SK-N-SH treated with all-trans-retinoic acid at 6 μM for 48 hours (cell line): ENCODE results near the gene ABI3BP.

Source experiments
- ATAC-seq: fragments of 200-7000 bp; cut with Tn5 transposase; 3 replicates; pipeline ENCODE4 v1.9.1; 2020; ENCODE audit warnings: mild to moderate bottlenecking, moderate library complexity
- ARNTL ChIP-seq: fragments of 450-650 bp; formaldehyde crosslinking; IDR thresholded peaks from 2 replicates; pipeline ENCODE4 v1.5.0; 2020; ENCODE audit warnings: low read depth, mild to moderate bottlenecking, moderate library complexity, borderline replicate concordance
- BACH2 ChIP-seq: fragments of 250-450 bp; sonication (Bioruptor Pico); IDR thresholded peaks from 2 replicates; pipeline ENCODE4 v1.9.0; 2021; ENCODE audit warnings: mild to moderate bottlenecking, borderline replicate concordance
- CREB5 ChIP-seq: fragments of 250-450 bp; sonication (Bioruptor Pico); IDR thresholded peaks from 2 replicates; pipeline ENCODE4 v1.5.1; 2020; ENCODE audit warnings: low read depth, mild to moderate bottlenecking, moderate library complexity
- CSDC2 ChIP-seq: fragments of 250-450 bp; sonication (Bioruptor Pico); IDR thresholded peaks from 2 replicates; pipeline ENCODE4 v1.5.0; 2020; ENCODE audit warnings: mild to moderate bottlenecking, moderate library complexity
- CSRNP3 ChIP-seq: fragments of 250-450 bp; sonication (Bioruptor Pico); IDR thresholded peaks from 2 replicates; pipeline ENCODE4 v1.5.1; 2021; ENCODE audit warnings: mild to moderate bottlenecking, moderate library complexity
- ESRRG ChIP-seq: fragments of 250-450 bp; sonication (Bioruptor Pico); IDR thresholded peaks from 2 replicates; pipeline ENCODE4 v1.6.1; 2021; ENCODE audit warnings: mild to moderate bottlenecking
- GLIS3 ChIP-seq: fragments of 250-450 bp; sonication (Bioruptor Pico); IDR thresholded peaks from 2 replicates; pipeline ENCODE4 v1.5.0; 2020; ENCODE audit warnings: mild to moderate bottlenecking, moderate library complexity
- ISL1 ChIP-seq: fragments of 250-450 bp; sonication (Bioruptor Pico); IDR thresholded peaks from 2 replicates; pipeline ENCODE4 v2.1.2; 2022; ENCODE audit warnings: mild to moderate bottlenecking, moderate library complexity
- OSR1 ChIP-seq: fragments of 250-450 bp; sonication (Bioruptor Pico); IDR thresholded peaks from 2 replicates; pipeline ENCODE4 v1.8.0; 2022; ENCODE audit warnings: moderate library complexity, mild to moderate bottlenecking, inconsistent platforms
- PATZ1 ChIP-seq: fragments of 250-450 bp; sonication (Bioruptor Pico); IDR thresholded peaks from 2 replicates; pipeline ENCODE4 v1.8.0; 2020; ENCODE audit warnings: mild to moderate bottlenecking, moderate library complexity, borderline replicate concordance
- POU6F1 ChIP-seq: fragments of 250-450 bp; sonication (Bioruptor Pico); IDR thresholded peaks from 2 replicates; pipeline ENCODE4 v1.8.0; 2021; ENCODE audit warnings: low read depth, mild to moderate bottlenecking, moderate library complexity, borderline replicate concordance
- PPARA ChIP-seq: fragments of 250-450 bp; sonication (Bioruptor Pico); IDR thresholded peaks from 2 replicates; pipeline ENCODE4 v1.5.0; 2020; ENCODE audit warnings: mild to moderate bottlenecking, borderline replicate concordance
- RARB ChIP-seq: fragments of 250-450 bp; sonication (Bioruptor Pico); IDR thresholded peaks from 2 replicates; pipeline ENCODE4 v1.8.0; 2021; ENCODE audit warnings: mild to moderate bottlenecking, moderate library complexity
- TCF4 ChIP-seq: fragments of 250-450 bp; sonication (Bioruptor Pico); IDR thresholded peaks from 2 replicates; pipeline ENCODE4 v1.8.0; 2021; ENCODE audit warnings: mild to moderate bottlenecking, moderate library complexity, borderline replicate concordance
- TOX ChIP-seq: fragments of 250-450 bp; sonication (Bioruptor Pico); IDR thresholded peaks from 2 replicates; pipeline ENCODE4 v1.8.0; 2021; ENCODE audit warnings: mild to moderate bottlenecking, moderate library complexity, borderline replicate concordance
- ZC3H10 ChIP-seq: fragments of 250-450 bp; sonication (Bioruptor Pico); IDR thresholded peaks from 2 replicates; pipeline ENCODE4 v1.5.1; 2021; ENCODE audit warnings: mild to moderate bottlenecking, moderate library complexity
- ZFP3 ChIP-seq: fragments of 250-450 bp; sonication (Bioruptor Pico); IDR thresholded peaks from 2 replicates; pipeline ENCODE4 v1.5.0; 2020; ENCODE audit warnings: mild to moderate bottlenecking, moderate library complexity
- ZFP30 ChIP-seq: fragments of 450-650 bp; formaldehyde crosslinking; IDR thresholded peaks from 2 replicates; pipeline ENCODE4 v1.5.0; 2022; ENCODE audit warnings: mild to moderate bottlenecking, moderate library complexity
- ZNF565 ChIP-seq: fragments of 450-650 bp; formaldehyde crosslinking; conservative IDR thresholded peaks from 2 replicates; pipeline ENCODE4 v1.5.0; 2020; ENCODE audit warnings: low read depth, mild to moderate bottlenecking, moderate library complexity
- ZNF70 ChIP-seq: fragments of 450-650 bp; formaldehyde crosslinking; IDR thresholded peaks from 2 replicates; pipeline ENCODE4 v1.5.0; 2020; ENCODE audit warnings: mild to moderate bottlenecking, moderate library complexity
- ZNF8 ChIP-seq: fragments of 450-650 bp; formaldehyde crosslinking; IDR thresholded peaks from 2 replicates; pipeline ENCODE4 v1.5.0; 2020; ENCODE audit warnings: mild to moderate bottlenecking, moderate library complexity

ABI3BP gene

GRCh38 chr3:100902572-100902971 is 90.6 kb downstream of the ABI3BP start:
- no peak for TF ChIP-seq ESRRG (CRISPR knock-in tag)
- TF ChIP-seq RARB = no peak
- no peak for TF ChIP-seq OSR1 (CRISPR knock-in tag)

GRCh38 chr3:100900671-100901335 is 92.4 kb downstream of the ABI3BP start:
- no peak for TF ChIP-seq BACH2 (CRISPR knock-in tag)
- TF ChIP-seq TOX (CRISPR knock-in tag) = no peak
- no peak for TF ChIP-seq ISL1
- TF ChIP-seq ARNTL (CRISPR knock-in tag) = no peak
- TF ChIP-seq CSDC2 = no peak
- no peak for TF ChIP-seq OSR1 (CRISPR knock-in tag)
- TF ChIP-seq ZFP30 (CRISPR knock-in tag) = no peak
- no peak for TF ChIP-seq RARB
- no peak for TF ChIP-seq GLIS3 (CRISPR knock-in tag)
- no peak for TF ChIP-seq TCF4 (CRISPR knock-in tag)
- TF ChIP-seq CSRNP3 (CRISPR knock-in tag) = no peak
- TF ChIP-seq PPARA (CRISPR knock-in tag) = no peak
- no peak for TF ChIP-seq ZFP3 (CRISPR knock-in tag)
- TF ChIP-seq ESRRG (CRISPR knock-in tag) = no peak
- no peak for TF ChIP-seq ZNF70 (CRISPR knock-in tag)
- no peak for TF ChIP-seq POU6F1 (CRISPR knock-in tag)
- TF ChIP-seq CREB5 (CRISPR knock-in tag) = no peak
- no peak for TF ChIP-seq ZNF565 (CRISPR knock-in tag)
- no peak for TF ChIP-seq ZNF8 (CRISPR knock-in tag)
- no peak for TF ChIP-seq PATZ1
- no peak for ATAC-seq

More at GRCh38 chr3:100902572-100902971, 90.6 kb downstream of the ABI3BP start:
- peak; percentile 79; the same call in 2 of the 3 replicates for ATAC-seq

- no peak for TF ChIP-seq POU6F1 (CRISPR knock-in tag)
- TF ChIP-seq OSR1 (CRISPR knock-in tag) = no peak
- TF ChIP-seq CSRNP3 (CRISPR knock-in tag) = no peak
- no peak for TF ChIP-seq ZNF8 (CRISPR knock-in tag)
- no peak for TF ChIP-seq CREB5 (CRISPR knock-in tag)
- no peak for TF ChIP-seq ZFP3 (CRISPR knock-in tag)
- no peak for TF ChIP-seq ZC3H10 (CRISPR knock-in tag)
- no peak for TF ChIP-seq ZNF565 (CRISPR knock-in tag)
- no peak for TF ChIP-seq TCF4 (CRISPR knock-in tag)
- no peak for TF ChIP-seq PATZ1
- TF ChIP-seq RARB = no peak
- no peak for TF ChIP-seq GLIS3 (CRISPR knock-in tag)
- no peak for TF ChIP-seq ZNF70 (CRISPR knock-in tag)
- ATAC-seq = no peak
These were observed 93.7 kb downstream of the ABI3BP start for GRCh38 chr3:100899440-100900091.
